Suprapubic skin (tissue), 4 donors: Measurements from ENCODE around the gene PMEPA1. TPM values are rescaled to one million over a fixed set of nuclear protein-coding genes. Genes with fewer than 3 reads are reported as not detected.

ENCODE experiments used
- total RNA-seq, 4 donors: library from RNA; depleted of rRNA; stranded (reverse); fragments of >200 nt; gene quantifications; one replicate each; pipeline ENCODE4 v1.1.0, GENCODE V29; 2016

PMEPA1 gene
- total RNA-seq, 4 donors from 2014 or later: 9.5 to 20.4 (median 16.2) TPM

Other genes starting within 250 kb of the PMEPA1 start
- gene CTCFL, start 184.9 kb downstream of the PMEPA1 start, total RNA-seq: not detected
- 1 to 10 TPM; 2.2 to 6.3 (median 5.2) TPM for gene PCK1, start 148.9 kb downstream of the PMEPA1 start, total RNA-seq
- under 1 TPM in 1 of 4 donors, not detected in 3; 0.80 TPM for gene ZBP1, start 89.6 kb downstream of the PMEPA1 start, total RNA-seq